ENCODE measurements around the gene OLFM3.

Gene OLFM3

GRCh38 chr1:101843160-101843559 is 153.6 kb downstream of the OLFM3 start:
- DNase-seq, result peak; percentile 30

GRCh38 chr1:101841824-101842223 is 154.9 kb downstream of the OLFM3 start:
- no peak for DNase-seq

DNA sequence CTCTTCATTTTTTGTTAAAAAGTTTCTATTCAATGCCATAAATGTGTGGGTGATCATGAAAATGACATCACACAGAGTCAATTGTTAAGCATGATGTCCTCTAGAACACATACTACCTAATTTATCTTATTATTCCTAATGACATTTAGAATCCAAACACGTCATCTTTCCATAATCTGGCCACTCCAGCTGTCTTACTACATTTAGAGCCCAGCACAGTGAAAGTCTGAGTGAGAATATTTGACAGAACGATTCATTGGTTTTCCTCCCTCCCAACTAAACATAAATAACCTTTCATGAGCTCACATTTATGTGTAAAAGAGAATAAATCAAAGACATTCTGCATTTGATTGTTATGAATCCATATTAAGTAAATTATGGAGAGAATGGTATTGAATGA is 160.7 kb downstream of the OLFM3 start:
- DNase-seq, result no peak

- no peak for DNase-seq
These were observed 163.4 kb downstream of the OLFM3 start for GRCh38 chr1:101833312-101833711.

GRCh38 chr1:101826416-101826815 is 170.3 kb downstream of the OLFM3 start:
- DNase-seq, result no peak

DNA sequence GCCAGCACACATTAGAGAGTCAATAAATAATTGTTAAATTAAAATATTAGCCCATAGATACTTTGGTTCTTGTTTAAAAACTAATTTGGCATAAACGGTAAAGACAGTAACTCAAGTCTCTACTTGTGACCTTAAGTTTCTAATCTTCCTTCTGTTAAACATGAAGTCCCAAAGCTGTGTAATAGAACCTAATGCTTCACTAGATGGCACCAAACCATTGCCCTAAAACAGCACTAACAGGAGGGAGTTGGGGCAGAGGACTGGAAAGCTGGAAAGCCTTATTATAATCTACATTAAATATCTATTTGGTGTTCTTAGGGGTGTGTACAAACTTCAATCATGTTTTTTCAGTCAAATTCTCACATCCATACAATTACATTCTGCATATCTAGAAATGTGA is 176.7 kb downstream of the OLFM3 start:
- DNase-seq, result peak; percentile 14

DNA sequence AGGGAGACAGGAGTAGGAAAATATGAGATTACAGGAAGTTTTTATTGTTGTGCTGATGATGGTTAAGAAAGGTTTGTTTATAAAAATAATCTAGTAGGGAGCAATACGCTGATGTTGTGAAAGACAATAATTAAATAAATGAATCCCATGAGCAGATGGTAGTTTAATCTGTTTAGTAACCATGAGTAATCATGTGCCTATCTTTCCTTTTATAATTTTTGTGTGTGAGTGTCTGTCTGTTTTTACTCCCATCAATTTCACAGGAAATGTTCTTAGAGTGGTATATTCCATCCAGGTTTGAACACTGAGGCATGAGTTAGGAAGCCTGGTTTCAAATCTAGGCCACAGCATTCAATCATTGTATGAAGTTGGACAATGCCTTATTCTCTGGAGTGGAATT is 180.5 kb downstream of the OLFM3 start:
- DNase-seq, result no peak

- peak; percentile 9 for DNase-seq
These were observed 198.3 kb downstream of the OLFM3 start for GRCh38 chr1:101798417-101798816.

GRCh38 chr1:101797722-101798121 is 199.0 kb downstream of the OLFM3 start:
- DNase-seq, result no peak

GRCh38 chr1:101781201-101781831 is 215.4 kb downstream of the OLFM3 start:
- peak; percentile 10 for DNase-seq

DNA sequence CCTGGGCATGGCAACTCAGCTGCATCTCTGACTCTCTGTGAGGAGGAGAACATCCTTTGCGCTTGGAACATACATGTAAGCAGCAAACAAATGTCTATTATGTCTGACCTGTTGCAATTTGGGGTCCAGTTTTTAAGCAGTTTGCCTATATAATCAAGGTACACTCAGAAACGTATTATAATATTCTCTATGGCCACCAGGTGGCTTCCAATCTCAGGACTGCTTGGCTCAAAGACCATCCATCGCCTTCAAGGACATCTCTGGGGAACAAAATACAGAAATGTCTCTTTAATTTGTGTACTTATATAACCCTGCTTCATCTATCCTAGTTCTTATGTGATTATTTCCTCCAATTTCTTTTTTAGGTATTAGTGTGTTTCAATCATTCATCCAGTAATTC is 227.2 kb downstream of the OLFM3 start:
- no peak for DNase-seq

DNA sequence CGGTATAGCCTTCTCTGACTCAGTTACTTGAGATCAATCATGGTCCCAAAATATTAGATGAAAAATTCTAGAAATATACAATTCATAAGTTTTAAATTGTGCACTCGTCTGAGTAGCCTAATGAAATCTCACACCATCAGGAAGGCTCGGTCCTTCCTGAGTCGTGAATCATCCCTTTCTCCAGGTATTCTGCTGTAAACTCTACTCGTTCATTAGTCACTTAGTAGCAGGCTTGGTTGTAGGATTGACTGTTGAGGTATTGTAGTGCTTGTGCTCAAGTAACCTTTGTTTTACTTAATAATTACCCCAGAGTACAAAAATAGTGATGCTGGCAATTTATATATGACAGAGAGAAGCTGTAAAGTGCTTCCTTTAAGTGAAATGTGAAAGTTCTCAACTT is 238.7 kb downstream of the OLFM3 start:
- DNase-seq, result no peak

GRCh38 chr1:101756411-101756810 is 240.3 kb downstream of the OLFM3 start:
- DNase-seq, result no peak
